ENCODE data around the gene COL26A1. TPM values are rescaled to one million over a fixed set of nuclear protein-coding genes. Genes with fewer than 3 reads are reported as not detected.

COL26A1 gene
- polyA plus RNA-seq, 1 donor (not counting 4 experiments of a cell fraction or from before 2014, with no cell fraction given) = not detected

DNA sequence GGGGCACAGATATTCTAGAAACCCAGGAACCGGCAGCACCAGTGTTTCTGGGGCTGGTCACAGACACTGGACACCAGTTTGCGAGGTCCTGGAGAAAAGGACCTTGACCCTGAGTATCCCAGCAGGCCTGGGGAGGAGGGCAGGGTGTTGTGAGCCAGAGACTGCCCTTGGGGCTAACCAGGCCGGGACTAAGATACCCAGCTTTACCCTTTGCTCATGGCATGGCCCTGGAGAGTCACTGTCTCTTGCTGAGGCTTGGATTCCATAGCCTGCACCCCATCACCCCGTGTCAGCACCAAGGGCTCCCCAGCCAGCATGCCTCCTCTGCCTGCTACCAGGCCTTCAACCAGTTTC, 124.4 kb downstream of the COL26A1 start:
- FAIRE-seq (no peak), DNase-seq (ENCODE audit: low read depth, low spot score) (no peak)
- Histone ChIP-seq H3K4me3 (ENCODE audit: control insufficient read depth in 2 of 3, extremely low read depth in 1 of 3, insufficient read depth in 2 of 3, low read depth in 1 of 3, low read length in 3 of 3) (no peak overlapping the region), H3K4me2 (ENCODE audit: control insufficient read depth, extremely low read depth, insufficient read depth, low read depth, low read length) (no peak overlapping the region), H3K27me3 (ENCODE audit: control insufficient read depth, extremely low read depth, insufficient read depth, low read length) (peaks cover 7% of the 10 kb centered on the region), H4K20me1 (ENCODE audit: control insufficient read depth, extremely low read depth, insufficient read depth, low read length) (no peaks in the 10 kb centered on the region), H3K9ac (ENCODE audit: control insufficient read depth, extremely low read depth, insufficient read depth, low read length) (no peak overlapping the region), H3K36me3 (ENCODE audit: control insufficient read depth in 2 of 2, extremely low read depth in 1 of 2, insufficient read depth in 2 of 2, low read length in 2 of 2) (no peaks in the 10 kb centered on the region), H3K9me1 (ENCODE audit: control insufficient read depth, extremely low read depth, insufficient read depth, low read length) (no peaks in the 10 kb centered on the region), H2AFZ (ENCODE audit: control insufficient read depth, low read length) (no peak overlapping the region), H3K79me2 (ENCODE audit: control insufficient read depth, insufficient read depth, low read length) (no peaks in the 10 kb centered on the region), H3K27ac (ENCODE audit: control insufficient read depth, insufficient read depth, low read length) (no peak overlapping the region), H3K4me1 (ENCODE audit: control insufficient read depth, extremely low read depth, insufficient read depth, low read length) (no peaks in the 10 kb centered on the region), H3K9me3 (ENCODE audit: control insufficient read depth, low read depth, low read length) (no peaks in the 10 kb centered on the region)
- dilution Hi-C loops (cut with MboI; ENCODE audit: extremely low pct_ligation_motif_present, low sequenced_read_pairs) = no loop called here
- TF ChIP-seq EZH2 (IDR thresholded peaks at IDR 0.05; ENCODE audit: low read length) = no peak
- TF ChIP-seq, protein P1, sequence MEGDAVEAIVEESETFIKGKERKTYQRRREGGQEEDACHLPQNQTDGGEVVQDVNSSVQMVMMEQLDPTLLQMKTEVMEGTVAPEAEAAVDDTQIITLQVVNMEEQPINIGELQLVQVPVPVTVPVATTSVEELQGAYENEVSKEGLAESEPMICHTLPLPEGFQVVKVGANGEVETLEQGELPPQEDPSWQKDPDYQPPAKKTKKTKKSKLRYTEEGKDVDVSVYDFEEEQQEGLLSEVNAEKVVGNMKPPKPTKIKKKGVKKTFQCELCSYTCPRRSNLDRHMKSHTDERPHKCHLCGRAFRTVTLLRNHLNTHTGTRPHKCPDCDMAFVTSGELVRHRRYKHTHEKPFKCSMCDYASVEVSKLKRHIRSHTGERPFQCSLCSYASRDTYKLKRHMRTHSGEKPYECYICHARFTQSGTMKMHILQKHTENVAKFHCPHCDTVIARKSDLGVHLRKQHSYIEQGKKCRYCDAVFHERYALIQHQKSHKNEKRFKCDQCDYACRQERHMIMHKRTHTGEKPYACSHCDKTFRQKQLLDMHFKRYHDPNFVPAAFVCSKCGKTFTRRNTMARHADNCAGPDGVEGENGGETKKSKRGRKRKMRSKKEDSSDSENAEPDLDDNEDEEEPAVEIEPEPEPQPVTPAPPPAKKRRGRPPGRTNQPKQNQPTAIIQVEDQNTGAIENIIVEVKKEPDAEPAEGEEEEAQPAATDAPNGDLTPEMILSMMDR (optimal IDR thresholded peaks at IDR 0.05 in 1 of 3, IDR thresholded peaks at IDR 0.05 in 1 of 3, conservative IDR thresholded peaks at IDR 0.05 in 1 of 3; ENCODE audit: extremely low read depth in 1 of 3, insufficient read depth in 2 of 3, low read length in 3 of 3) = no peak

DNA sequence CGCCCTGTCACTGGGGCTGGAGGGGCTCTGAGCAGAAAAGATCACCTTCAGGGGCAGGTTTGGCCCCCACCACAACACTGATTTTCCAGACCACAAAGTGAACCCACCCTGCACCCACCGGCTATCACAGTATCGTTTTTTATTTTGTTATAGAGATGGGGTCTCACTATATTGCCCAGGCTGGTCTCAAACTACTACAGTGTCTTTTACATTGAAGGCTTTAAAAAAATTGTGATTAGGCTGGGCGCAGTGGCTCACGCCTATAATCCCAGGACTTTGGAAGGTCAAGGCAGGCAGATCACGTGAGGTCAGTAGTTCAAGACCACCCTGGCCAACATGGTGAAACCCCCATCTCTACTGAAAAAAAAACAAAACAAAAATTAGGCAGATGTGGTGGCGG, 125.1 kb downstream of the COL26A1 start:
- H3K36me3 ChIP-seq (ENCODE audit: control insufficient read depth in 2 of 2, extremely low read depth in 1 of 2, insufficient read depth in 2 of 2, low read length in 2 of 2) = no peaks in the 10 kb centered on the region
- dilution Hi-C loops (cut with MboI; ENCODE audit: extremely low pct_ligation_motif_present, low sequenced_read_pairs) = no loop called here
- DNase-seq (ENCODE audit: low read depth, low spot score) (no peak), FAIRE-seq (no peak)
- H3K9ac ChIP-seq (ENCODE audit: control insufficient read depth, extremely low read depth, insufficient read depth, low read length) = no peak overlapping the region
- H3K9me1 ChIP-seq (ENCODE audit: control insufficient read depth, extremely low read depth, insufficient read depth, low read length) = no peaks in the 10 kb centered on the region
- no peak overlapping the region for H3K4me2 ChIP-seq (ENCODE audit: control insufficient read depth, extremely low read depth, insufficient read depth, low read depth, low read length)
- no peak overlapping the region for H3K27ac ChIP-seq (ENCODE audit: control insufficient read depth, insufficient read depth, low read length)
- TF ChIP-seq, protein P1 (optimal IDR thresholded peaks at IDR 0.05 in 1 of 3, IDR thresholded peaks at IDR 0.05 in 1 of 3, conservative IDR thresholded peaks at IDR 0.05 in 1 of 3; ENCODE audit: extremely low read depth in 1 of 3, insufficient read depth in 2 of 3, low read length in 3 of 3) = no peak
- no peak for TF ChIP-seq EZH2 (IDR thresholded peaks at IDR 0.05; ENCODE audit: low read length)
- H3K79me2 ChIP-seq (ENCODE audit: control insufficient read depth, insufficient read depth, low read length) = no peaks in the 10 kb centered on the region
- H3K9me3 ChIP-seq (ENCODE audit: control insufficient read depth, low read depth, low read length) = no peaks in the 10 kb centered on the region
- no peaks in the 10 kb centered on the region for H3K4me1 ChIP-seq (ENCODE audit: control insufficient read depth, extremely low read depth, insufficient read depth, low read length)
- H3K27me3 ChIP-seq (ENCODE audit: control insufficient read depth, extremely low read depth, insufficient read depth, low read length) = peaks cover 7% of the 10 kb centered on the region
- no peak overlapping the region for H2AFZ ChIP-seq (ENCODE audit: control insufficient read depth, low read length)
- no peaks in the 10 kb centered on the region for H4K20me1 ChIP-seq (ENCODE audit: control insufficient read depth, extremely low read depth, insufficient read depth, low read length)
- H3K4me3 ChIP-seq (ENCODE audit: control insufficient read depth in 2 of 3, extremely low read depth in 1 of 3, insufficient read depth in 2 of 3, low read depth in 1 of 3, low read length in 3 of 3) = no peak overlapping the region

Measured in keratinocyte (primary cell).